H9 (cell line): ENCODE data around the gene CEP164. TPM values are rescaled to one million over a fixed set of nuclear protein-coding genes. Genes with fewer than 3 reads are reported as not detected.

Experiments
- DNase-seq: peaks from one replicate; pipeline ENCODE4 v3.0.0-alpha.2; 2017
- H2AFZ ChIP-seq: one replicate; pipeline ENCODE4 v1.6.1; 2013; ENCODE audit warnings: mild to moderate bottlenecking, low read length, control low read depth, moderate library complexity
- H2AK5ac ChIP-seq: 2 replicates; pipeline ENCODE4 v1.6.1; 2013; ENCODE audit warnings: low read length, control low read depth, mixed read lengths; ENCODE audit not compliant: insufficient read length
- H2BK120ac ChIP-seq: one replicate; pipeline ENCODE4 v1.6.1; 2013; ENCODE audit warnings: low read depth, mild to moderate bottlenecking, low read length, control low read depth, inconsistent platforms; ENCODE audit not compliant: poor library complexity, severe bottlenecking
- H2BK12ac ChIP-seq: 2 replicates; pipeline ENCODE4 v1.6.1; 2013; ENCODE audit warnings: low read length, control low read depth, mixed read lengths, low read depth; ENCODE audit not compliant: insufficient read length
- H2BK15ac ChIP-seq: 2 replicates; pipeline ENCODE4 v1.6.1; 2013; ENCODE audit warnings: low read depth, low read length, control low read depth
- H2BK20ac ChIP-seq: one replicate; pipeline ENCODE4 v1.6.1; 2013; ENCODE audit warnings: low read depth, mild to moderate bottlenecking, low read length, control low read depth, inconsistent platforms; ENCODE audit not compliant: poor library complexity, severe bottlenecking
- H2BK5ac ChIP-seq: 2 replicates; pipeline ENCODE4 v1.6.1; 2013; ENCODE audit warnings: low read length, control low read depth, mixed read lengths; ENCODE audit not compliant: insufficient read length
- H3K14ac ChIP-seq: 2 replicates; pipeline ENCODE4 v1.6.1; 2013; ENCODE audit warnings: low read length, control low read depth; ENCODE audit not compliant: insufficient read depth
- H3K18ac ChIP-seq: 2 replicates; pipeline ENCODE4 v1.6.1; 2013; ENCODE audit warnings: low read depth, mild to moderate bottlenecking, mixed read lengths, low read length, control low read depth; ENCODE audit not compliant: insufficient read length
- H3K23ac ChIP-seq: 2 replicates; pipeline ENCODE4 v1.6.1; 2013; ENCODE audit warnings: low read length, control low read depth, mixed read lengths, low read depth; ENCODE audit not compliant: insufficient read length
- H3K23me2 ChIP-seq: 2 replicates; pipeline ENCODE4 v1.6.1; 2013; ENCODE audit warnings: low read depth, mild to moderate bottlenecking, mixed read lengths, low read length, control low read depth; ENCODE audit not compliant: insufficient read length, poor library complexity, severe bottlenecking
- H3K27ac ChIP-seq: 2 replicates; pipeline ENCODE4 v1.5.1; 2013; ENCODE audit warnings: low read length, control low read depth, mixed read lengths, low read depth; ENCODE audit not compliant: insufficient read length
- H3K27me3 ChIP-seq: 2 replicates; pipeline ENCODE4 v1.6.1; 2013; ENCODE audit warnings: low read length, control low read depth, inconsistent platforms; ENCODE audit not compliant: insufficient read depth
- H3K4ac ChIP-seq: 2 replicates; pipeline ENCODE4 v1.6.1; 2013; ENCODE audit warnings: low read depth, mild to moderate bottlenecking, control low read depth, inconsistent platforms, low read length, moderate library complexity
- H3K4me1 ChIP-seq: 2 replicates; pipeline ENCODE4 v1.6.1; 2013; ENCODE audit warnings: low read length, control low read depth, inconsistent platforms; ENCODE audit not compliant: insufficient read depth
- H3K4me2 ChIP-seq: 2 replicates; pipeline ENCODE4 v1.6.1; 2013; ENCODE audit warnings: low read length, control low read depth, mixed read lengths; ENCODE audit not compliant: insufficient read length, insufficient read depth
- H3K56ac ChIP-seq: 2 replicates; pipeline ENCODE4 v1.6.1; 2013; ENCODE audit warnings: low read depth, mild to moderate bottlenecking, mixed read lengths, low read length, control low read depth; ENCODE audit not compliant: insufficient read length
- H3K79me1 ChIP-seq: 2 replicates; pipeline ENCODE4 v1.6.1; 2013; ENCODE audit warnings: low read depth, mild to moderate bottlenecking, moderate library complexity, low read length, control low read depth, inconsistent platforms; ENCODE audit not compliant: insufficient read depth, poor library complexity, severe bottlenecking
- H3K79me2 ChIP-seq: 2 replicates; pipeline ENCODE4 v1.6.1; 2013; ENCODE audit warnings: low read length, control low read depth, inconsistent platforms; ENCODE audit not compliant: insufficient read depth
- H3K9ac ChIP-seq: 2 replicates; pipeline ENCODE4 v1.6.1; 2013; ENCODE audit warnings: low read length, control low read depth, mixed read lengths; ENCODE audit not compliant: insufficient read length; ENCODE audit errors: extremely low read depth
- H3K9me3 ChIP-seq: one replicate; pipeline ENCODE4 v1.6.1; 2013; ENCODE audit warnings: low read depth, low read length, inconsistent platforms; ENCODE audit not compliant: control insufficient read depth
- H3T11ph ChIP-seq: one replicate; pipeline ENCODE4 v1.6.1; 2013; ENCODE audit warnings: mild to moderate bottlenecking, low read length, control low read depth, inconsistent platforms
- H4K20me1 ChIP-seq: one replicate; pipeline ENCODE4 v1.6.1; 2013; ENCODE audit not compliant: control insufficient read depth, insufficient read length, insufficient read depth
- H4K5ac ChIP-seq: 2 replicates; pipeline ENCODE4 v1.6.1; 2013; ENCODE audit warnings: low read depth, mild to moderate bottlenecking, mixed read lengths, low read length, control low read depth; ENCODE audit not compliant: insufficient read length
- H4K8ac ChIP-seq: replicated peaks from 2 replicates; pipeline ENCODE4 v1.6.1; 2013; ENCODE audit warnings: low read length, control low read depth, mixed read lengths, low read depth; ENCODE audit not compliant: insufficient read length
- H4K91ac ChIP-seq: 2 replicates; pipeline ENCODE4 v1.6.1; 2013; ENCODE audit warnings: low read depth, mild to moderate bottlenecking, moderate library complexity, mixed read lengths, low read length, control low read depth; ENCODE audit not compliant: insufficient read length
- H3K27ac Mint-ChIP-seq, 3 experiments: 2 replicates in 2 of 3; 3 replicates in 1 of 3; pipeline ENCODE4 v1.8.0; 2020 to 2021; ENCODE audit warnings: mixed read lengths in 3 of 3, mild to moderate bottlenecking in 1 of 3, moderate library complexity in 1 of 3
- H3K27me3 Mint-ChIP-seq: 2 replicates; pipeline ENCODE4 v1.8.0; 2021; ENCODE audit warnings: low read depth, mild to moderate bottlenecking, moderate library complexity, mixed read lengths
- H3K36me3 Mint-ChIP-seq, 3 experiments: 2 replicates in 2 of 3; 3 replicates in 1 of 3; pipeline ENCODE4 v1.8.0; 2020 to 2021; ENCODE audit warnings: low read depth in 3 of 3, mixed read lengths in 3 of 3; ENCODE audit not compliant: insufficient read depth in 1 of 3
- H3K4me1 Mint-ChIP-seq, 2 experiments: 2 replicates each; pipeline ENCODE4 v1.8.0; 2020; ENCODE audit warnings: mixed read lengths in 2 of 2
- H3K4me3 Mint-ChIP-seq, 2 experiments: 2 replicates in 1 of 2; 3 replicates in 1 of 2; pipeline ENCODE4 v1.8.0; 2020 to 2021; ENCODE audit warnings: mild to moderate bottlenecking in 2 of 2, mixed read lengths in 2 of 2, moderate library complexity in 1 of 2
- H3K9me3 Mint-ChIP-seq, 2 experiments: 2 replicates in 1 of 2; 3 replicates in 1 of 2; pipeline ENCODE4 v1.8.0; 2020; ENCODE audit warnings: mild to moderate bottlenecking in 2 of 2, mixed read lengths in 2 of 2, moderate library complexity in 1 of 2
- WGBS: extraction: QIAGEN DNeasy Blood & Tissue Kit; methylation state at CpG from one replicate; pipeline ENCODE4 v1.1.7; 2013; ENCODE audit warnings: missing lambda C conversion rate, low lambda C conversion rate, mixed read lengths; ENCODE audit not compliant: insufficient read length; ENCODE audit errors: extremely low coverage; 5-methylcytosine and 5-hydroxymethylcytosine counted together
- total RNA-seq: library from RNA; stranded (reverse); gene quantifications from 2 replicates; pipeline ENCODE4 v1.2.1, GENCODE V29; 2021
- TF ChIP-seq, protein P1 (sequence below): fragments of 200-600 bp; sonication (generic); conservative IDR thresholded peaks from 3 replicates; pipeline ENCODE4 v1.8.0; 2021; ENCODE audit warnings: antibody characterized with exemption, mild to moderate bottlenecking

CEP164 gene
- total RNA-seq, 1 experiment from 2014 or later: 24.9 TPM

DNA sequence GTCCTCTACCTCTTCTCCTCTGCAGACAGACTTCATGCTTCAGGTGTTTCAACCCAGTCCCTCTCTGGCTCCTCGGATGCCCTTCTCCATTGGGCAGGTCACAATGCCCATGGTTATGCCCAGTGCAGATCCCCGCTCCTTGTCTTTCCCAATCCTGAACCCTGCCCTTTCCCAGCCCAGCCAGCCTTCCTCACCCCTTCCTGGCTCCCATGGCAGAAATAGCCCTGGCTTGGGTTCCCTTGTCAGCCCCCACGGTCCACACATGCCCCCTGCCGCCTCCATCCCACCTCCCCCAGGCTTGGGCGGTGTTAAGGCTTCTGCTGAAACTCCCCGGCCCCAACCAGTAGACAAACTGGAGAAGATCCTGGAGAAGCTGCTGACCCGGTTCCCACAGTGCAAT lies 45.8 kb upstream of the CEP164 start:
- Histone ChIP-seq H3K18ac (no peak overlapping the region), H3K27me3 (no peaks in the 10 kb centered on the region), H2BK20ac (no peak overlapping the region), H3K23ac (no peak overlapping the region), H3K4ac (no peak overlapping the region), H2BK15ac (no peak overlapping the region), H3K4me1 (no peaks in the 10 kb centered on the region), H3K27ac (no peak overlapping the region), H2AFZ (no peak overlapping the region), H4K20me1 (no peaks in the 10 kb centered on the region), H3K23me2 (no peaks in the 10 kb centered on the region), H3K79me2 (no peaks in the 10 kb centered on the region), H2AK5ac (no peak overlapping the region), H2BK5ac (no peak overlapping the region), H3K14ac (no peak overlapping the region), H3T11ph (no peak overlapping the region), H3K4me2 (no peak overlapping the region), H3K9ac (no peak overlapping the region), H3K56ac (no peak overlapping the region), H3K9me3 (no peaks in the 10 kb centered on the region), H4K91ac (no peak overlapping the region), H2BK12ac (no peak overlapping the region), H4K8ac (no peak overlapping the region), H4K5ac (no peak overlapping the region), H2BK120ac (no peak overlapping the region), H3K79me1 (no peaks in the 10 kb centered on the region)
- H3K36me3 Mint-ChIP-seq: peaks cover 21 to 64% (median 53%) of the 10 kb centered on the region in 3 experiments; a peak in 6 of 7 replicates
- DNase-seq: no peak
- no peak overlapping the region for H3K4me3 Mint-ChIP-seq
- no CpG with 5 or more reads among the region's 7 CpGs for WGBS
- no peaks in the 10 kb centered on the region for H3K27me3 Mint-ChIP-seq
- no peak overlapping the region for H3K27ac Mint-ChIP-seq
- TF ChIP-seq, protein P1, sequence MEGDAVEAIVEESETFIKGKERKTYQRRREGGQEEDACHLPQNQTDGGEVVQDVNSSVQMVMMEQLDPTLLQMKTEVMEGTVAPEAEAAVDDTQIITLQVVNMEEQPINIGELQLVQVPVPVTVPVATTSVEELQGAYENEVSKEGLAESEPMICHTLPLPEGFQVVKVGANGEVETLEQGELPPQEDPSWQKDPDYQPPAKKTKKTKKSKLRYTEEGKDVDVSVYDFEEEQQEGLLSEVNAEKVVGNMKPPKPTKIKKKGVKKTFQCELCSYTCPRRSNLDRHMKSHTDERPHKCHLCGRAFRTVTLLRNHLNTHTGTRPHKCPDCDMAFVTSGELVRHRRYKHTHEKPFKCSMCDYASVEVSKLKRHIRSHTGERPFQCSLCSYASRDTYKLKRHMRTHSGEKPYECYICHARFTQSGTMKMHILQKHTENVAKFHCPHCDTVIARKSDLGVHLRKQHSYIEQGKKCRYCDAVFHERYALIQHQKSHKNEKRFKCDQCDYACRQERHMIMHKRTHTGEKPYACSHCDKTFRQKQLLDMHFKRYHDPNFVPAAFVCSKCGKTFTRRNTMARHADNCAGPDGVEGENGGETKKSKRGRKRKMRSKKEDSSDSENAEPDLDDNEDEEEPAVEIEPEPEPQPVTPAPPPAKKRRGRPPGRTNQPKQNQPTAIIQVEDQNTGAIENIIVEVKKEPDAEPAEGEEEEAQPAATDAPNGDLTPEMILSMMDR: no peak
- H3K4me1 Mint-ChIP-seq: peaks cover 0 to 2% of the 10 kb centered on the region in 2 experiments; a peak in 1 of 4 replicates
- no peaks in the 10 kb centered on the region for H3K9me3 Mint-ChIP-seq
